GM12892 (cell line): Measurements from ENCODE around the gene MGAT3.

Source experiments
- DNase-seq: peaks from one replicate; pipeline ENCODE4 v3.0.0; 2011; ENCODE audit not compliant: insufficient read length
- FAIRE-seq: peaks from 2 replicates; lab custom pipeline; 2011; peaks lifted over from hg19 to GRCh38; lab: Jason Lieb, UNC
- POLR2A ChIP-seq: IDR thresholded peaks from 2 replicates; pipeline ENCODE4 v1.6.1; 2011; ENCODE audit warnings: low read depth, low read length, control low read depth
- POLR2AphosphoS5 ChIP-seq: IDR thresholded peaks from 2 replicates; pipeline ENCODE4 v1.6.1; 2011; ENCODE audit warnings: low read depth, low read length, control low read depth
- TAF1 ChIP-seq: IDR thresholded peaks from 2 replicates; pipeline ENCODE4 v1.6.1; 2011; ENCODE audit warnings: low read depth, mild to moderate bottlenecking, control low read depth, low read length, borderline replicate concordance

The MGAT3 gene

DNA sequence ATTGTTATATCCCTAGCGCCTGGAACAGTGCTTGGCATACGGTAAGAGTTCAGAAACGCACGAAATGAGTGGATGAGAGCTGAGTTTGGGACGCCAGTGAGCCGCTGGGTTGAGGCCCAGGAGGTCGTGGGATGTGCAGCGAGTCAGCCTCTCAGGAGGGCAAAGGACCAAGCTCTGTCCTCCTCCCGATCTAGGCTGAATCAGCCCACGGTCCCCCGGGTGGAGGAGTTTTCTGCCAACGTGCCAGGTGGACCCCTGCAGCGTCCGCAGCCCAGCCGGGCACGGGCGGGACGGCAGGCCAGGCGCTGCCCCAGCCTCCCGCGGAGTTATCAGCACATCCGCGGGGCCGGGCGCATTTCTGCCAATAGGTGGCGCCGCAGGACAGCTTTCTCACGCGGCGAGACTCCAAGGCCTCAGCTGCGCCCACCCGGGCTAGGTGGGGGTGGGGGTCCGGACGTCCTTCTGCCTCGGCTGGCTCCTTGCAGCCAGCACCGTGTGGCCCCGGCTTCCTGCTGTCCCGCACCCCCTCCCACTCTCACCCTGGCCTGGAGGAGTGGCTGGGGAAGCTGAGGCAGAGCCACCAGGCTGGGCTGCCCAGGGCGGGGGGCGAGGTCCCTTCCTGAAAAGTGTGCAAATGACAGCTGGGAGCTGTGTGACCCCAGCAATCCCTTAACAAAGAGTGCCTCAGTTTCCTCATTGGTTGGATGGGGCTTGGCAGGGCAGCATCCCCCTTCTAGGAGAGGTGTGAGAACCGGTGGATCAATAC, 78.0 kb downstream of the MGAT3 start:
- TF ChIP-seq TAF1 = no peak
- no peak for TF ChIP-seq POLR2AphosphoS5
- TF ChIP-seq POLR2A = no peak
- FAIRE-seq (peak; percentile 87), DNase-seq (peak; percentile 76)

GRCh38 chr22:39535357-39535725, 78.5 kb downstream of the MGAT3 start:
- no peak for FAIRE-seq

DNA sequence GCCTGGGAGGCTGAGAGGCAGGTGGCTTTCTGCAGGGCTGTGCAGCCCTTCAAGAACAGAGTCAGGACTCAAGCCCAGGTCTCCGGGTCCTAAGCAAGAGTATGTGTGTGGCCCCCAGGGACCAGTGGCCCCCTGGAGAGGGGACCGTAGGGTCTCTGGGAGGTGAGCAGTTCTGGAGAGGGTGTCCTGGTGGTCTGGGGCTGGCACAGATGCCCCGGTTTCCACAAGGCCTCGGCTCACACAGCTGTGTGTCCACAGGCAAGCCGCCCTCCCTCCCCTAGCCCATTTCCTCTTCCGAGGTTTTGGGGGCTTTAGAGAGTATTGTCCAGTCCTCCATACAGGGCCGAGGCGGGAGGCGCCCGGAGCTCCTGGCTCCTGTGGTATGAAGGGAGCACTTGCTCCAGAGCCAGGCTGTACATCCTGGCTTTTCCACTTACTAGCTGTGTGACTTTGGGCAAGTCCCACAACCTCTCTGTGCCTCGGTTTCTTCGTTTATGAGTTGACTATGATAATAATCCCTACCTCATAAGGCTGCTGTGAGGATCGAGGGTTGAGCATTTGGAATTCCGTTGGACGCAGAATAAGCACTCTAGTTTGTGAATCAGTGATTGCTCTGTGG, 79.1 kb downstream of the MGAT3 start:
- FAIRE-seq (no peak), DNase-seq (no peak)

More at GRCh38 chr22:39535357-39535725, 78.5 kb downstream of the MGAT3 start:
- no peak for TF ChIP-seq POLR2A
- no peak for TF ChIP-seq POLR2AphosphoS5
- TF ChIP-seq TAF1 = no peak
- no peak for DNase-seq

GRCh38 chr22:39536711-39537110, 79.9 kb downstream of the MGAT3 start:
- TF ChIP-seq TAF1 (no peak), POLR2A (no peak), POLR2AphosphoS5 (no peak)
- DNase-seq (no peak), FAIRE-seq (no peak)

More for the DNA sequence above, 79.1 kb downstream of the MGAT3 start:
- TF ChIP-seq POLR2A = no peak

DNA sequence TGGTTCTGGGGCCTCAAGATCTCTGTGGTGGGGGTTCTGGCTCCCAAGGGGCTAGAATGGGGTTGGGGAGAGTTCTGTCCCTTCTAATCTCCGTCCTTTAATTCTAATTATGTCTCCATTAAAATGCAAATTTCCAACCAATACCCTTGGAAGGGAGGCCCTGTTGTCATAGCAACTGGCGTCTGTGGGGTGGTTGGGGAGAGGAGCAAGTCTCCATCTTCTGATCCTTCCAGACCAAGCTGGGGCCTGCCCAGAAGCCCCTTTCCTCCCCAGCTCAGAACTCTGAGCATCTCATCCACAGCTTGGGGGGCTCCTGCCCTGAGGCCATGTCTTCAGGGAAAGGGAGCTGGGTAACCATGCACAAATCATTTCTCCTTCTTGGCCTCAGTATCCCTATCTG, 81.2 kb downstream of the MGAT3 start:
- TF ChIP-seq POLR2AphosphoS5 = no peak
- FAIRE-seq (no peak), DNase-seq (no peak)
